HG02884 (cell line): ENCODE results near the gene CMTR2.
A peak's percentile ranks its signal among the peaks of the same experiment; 100 is the strongest.
"Not testable (repeated sequence)": the region's sequence is repeated elsewhere in the genome, so short reads cannot be mapped to it uniquely, and the experiment has no call there.

ENCODE experiments used
- ATAC-seq: cut with Tn5 transposase; IDR thresholded peaks from one replicate; pipeline ENCODE4 v1.9.1; 2021; ENCODE audit warnings: mild to moderate bottlenecking, moderate library complexity; ENCODE audit not compliant: unreplicated experiment

Gene CMTR2, protein sequence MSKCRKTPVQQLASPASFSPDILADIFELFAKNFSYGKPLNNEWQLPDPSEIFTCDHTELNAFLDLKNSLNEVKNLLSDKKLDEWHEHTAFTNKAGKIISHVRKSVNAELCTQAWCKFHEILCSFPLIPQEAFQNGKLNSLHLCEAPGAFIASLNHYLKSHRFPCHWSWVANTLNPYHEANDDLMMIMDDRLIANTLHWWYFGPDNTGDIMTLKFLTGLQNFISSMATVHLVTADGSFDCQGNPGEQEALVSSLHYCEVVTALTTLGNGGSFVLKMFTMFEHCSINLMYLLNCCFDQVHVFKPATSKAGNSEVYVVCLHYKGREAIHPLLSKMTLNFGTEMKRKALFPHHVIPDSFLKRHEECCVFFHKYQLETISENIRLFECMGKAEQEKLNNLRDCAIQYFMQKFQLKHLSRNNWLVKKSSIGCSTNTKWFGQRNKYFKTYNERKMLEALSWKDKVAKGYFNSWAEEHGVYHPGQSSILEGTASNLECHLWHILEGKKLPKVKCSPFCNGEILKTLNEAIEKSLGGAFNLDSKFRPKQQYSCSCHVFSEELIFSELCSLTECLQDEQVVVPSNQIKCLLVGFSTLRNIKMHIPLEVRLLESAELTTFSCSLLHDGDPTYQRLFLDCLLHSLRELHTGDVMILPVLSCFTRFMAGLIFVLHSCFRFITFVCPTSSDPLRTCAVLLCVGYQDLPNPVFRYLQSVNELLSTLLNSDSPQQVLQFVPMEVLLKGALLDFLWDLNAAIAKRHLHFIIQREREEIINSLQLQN

DNA sequence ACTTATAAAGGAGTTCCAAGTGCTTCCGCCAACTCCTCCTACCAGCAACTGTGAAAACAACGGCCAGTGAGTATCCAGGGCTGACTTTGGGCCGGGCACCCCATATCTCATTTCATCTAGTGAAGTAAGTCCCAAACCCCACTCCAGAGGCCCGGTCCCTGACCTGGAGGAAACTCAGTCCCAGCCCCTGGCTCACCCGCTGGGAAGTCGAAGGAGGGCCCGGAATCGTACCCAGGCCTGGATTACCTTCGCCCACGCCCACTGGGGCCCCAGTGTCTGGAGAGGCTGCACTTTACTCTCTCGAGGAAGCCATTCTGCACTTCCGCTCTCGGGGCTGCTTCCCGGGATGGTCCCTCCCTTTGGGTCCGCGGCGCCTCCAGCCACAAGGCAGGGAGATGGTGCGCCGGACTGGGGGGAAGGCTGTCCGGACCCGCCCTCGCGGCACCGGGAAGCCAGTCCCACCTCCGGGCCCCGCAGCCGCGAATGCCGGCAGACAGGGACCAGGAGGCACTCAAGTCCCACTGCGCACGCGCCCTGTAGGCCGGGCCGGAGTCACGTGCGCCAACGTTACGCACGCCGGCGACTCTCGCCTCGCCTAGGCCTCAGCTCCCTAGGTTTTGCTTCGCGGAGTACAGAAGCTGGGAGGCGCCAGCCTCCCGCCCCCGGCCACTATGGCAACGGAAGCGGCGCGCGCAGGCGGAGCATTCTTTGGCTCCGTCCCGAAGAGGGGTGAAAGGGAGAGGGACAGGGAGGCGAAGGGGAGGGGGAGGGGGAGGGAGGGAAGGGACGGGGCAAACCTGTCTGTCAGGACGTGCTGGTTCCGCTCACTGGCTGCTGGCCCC is at the start of gene CMTR2:
Gene CMTR2, minus strand, starts transcription at position 513 of the 842 bp plus-strand sequence. CDS start 3,482 bp downstream, outside the sequence.
- peak; percentile 91 for ATAC-seq

DNA sequence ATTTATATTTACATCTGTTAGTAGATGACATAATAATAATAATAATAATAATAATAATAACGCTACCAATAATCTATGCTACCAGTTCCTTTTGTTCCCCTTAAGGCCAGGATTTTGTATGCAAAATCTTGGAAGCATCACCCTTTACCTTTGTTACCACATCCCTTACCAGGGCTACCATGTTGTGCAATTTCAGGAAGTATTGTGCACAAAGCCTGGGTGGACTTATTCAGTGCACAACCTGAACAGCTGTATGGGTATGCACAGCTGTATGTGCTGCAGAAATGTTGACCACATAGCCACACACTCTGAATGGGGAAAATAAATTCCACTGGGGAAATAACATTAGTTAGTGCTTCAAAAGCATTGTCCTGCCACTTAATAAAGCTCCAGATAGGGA is 49.4 kb upstream of the CMTR2 start:
- ATAC-seq: no peak

DNA sequence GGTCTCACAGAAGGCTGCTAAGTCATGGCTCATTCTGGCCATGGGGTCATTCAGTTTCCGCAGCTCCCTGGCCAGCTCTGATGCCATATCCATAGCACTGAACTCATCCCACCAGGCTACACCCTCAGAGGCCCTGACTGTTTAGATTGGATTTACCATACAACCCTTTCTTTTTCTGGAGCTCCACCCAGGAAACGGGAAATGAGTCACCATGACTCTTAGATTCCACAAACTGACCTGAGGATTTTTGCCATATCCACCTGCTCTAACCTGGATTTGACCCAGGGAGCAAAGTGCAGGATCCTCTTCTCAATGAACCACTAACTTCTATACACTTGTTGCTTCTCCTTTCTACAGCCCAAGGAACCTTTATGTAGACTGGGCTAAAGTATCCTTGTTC is 49.0 kb upstream of the CMTR2 start:
- ATAC-seq: no peak

DNA sequence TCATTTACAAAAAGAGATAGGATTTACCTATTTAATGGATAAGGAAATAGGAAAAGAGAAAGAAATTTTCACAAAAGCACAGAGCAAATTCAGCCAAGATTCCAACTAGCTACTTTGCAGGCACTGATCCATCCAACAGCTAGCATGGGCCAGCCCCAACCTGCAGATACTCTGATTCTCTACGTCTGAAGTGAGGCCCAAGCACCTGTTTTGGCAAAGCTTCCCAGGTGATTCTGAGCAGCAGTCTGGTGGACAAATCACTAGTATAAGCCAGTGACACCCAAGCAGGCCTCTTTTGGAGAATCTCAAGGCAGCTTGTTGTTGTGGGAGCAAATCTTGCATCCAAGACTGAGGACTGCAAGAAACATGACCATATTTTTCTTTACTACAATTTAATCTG is 48.4 kb upstream of the CMTR2 start:
- ATAC-seq: no peak

DNA sequence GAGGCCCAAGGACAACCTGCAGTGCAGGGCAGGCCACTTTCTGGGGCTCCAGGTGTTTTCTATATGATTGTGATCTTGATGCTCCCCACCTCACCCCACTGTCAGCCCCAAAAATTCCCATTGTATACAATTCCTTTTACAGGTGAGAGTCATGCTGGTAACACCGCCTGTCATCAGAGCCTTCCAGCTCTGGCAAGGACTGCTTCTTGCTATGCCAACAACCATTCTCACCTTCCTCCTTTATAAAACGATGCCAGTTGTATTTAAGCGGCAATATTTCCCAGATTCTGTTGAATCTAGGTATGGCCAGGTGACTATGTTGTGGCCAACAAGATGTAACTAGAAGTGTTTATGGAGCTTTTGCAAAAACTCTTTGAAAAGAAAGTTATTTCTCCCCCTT is 38.9 kb upstream of the CMTR2 start:
- no peak for ATAC-seq

DNA sequence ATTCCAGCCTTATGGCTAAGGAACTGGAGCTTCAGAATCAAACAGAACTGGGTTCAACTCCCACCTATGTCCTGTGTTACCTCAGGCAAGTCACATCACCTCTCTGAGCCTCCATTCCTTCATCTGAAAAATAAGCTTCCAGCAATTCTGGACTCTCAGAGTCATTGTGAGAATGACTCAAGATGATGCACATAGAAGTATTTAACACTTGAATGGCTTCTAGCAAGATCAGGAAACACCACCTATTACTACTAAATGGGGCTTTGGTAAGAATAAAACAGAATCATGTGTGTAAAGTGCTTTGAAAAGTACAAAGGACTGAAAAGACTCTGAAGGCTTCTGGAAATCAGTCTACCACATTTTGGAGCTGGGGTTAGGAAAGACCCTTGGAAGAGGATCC is 38.5 kb upstream of the CMTR2 start:
- no peak for ATAC-seq

DNA sequence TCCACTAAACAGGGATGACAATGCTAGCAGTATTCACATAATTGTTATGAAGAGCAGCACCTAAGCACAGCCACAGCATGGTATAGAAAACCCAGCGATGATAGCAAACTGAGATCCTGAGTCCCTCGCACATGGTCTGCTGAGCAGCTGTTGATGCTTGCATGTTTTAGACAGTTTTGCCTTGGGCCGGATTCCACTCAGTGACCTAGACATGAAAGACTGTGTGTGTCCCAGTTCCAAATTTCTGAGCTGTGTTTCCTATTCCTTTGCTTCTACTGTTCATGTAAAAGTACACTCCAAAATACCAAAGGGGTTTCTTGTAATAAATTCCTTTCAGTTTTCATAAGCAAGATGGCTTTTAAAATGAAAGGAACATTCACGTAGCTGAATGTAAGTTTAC is 30.8 kb upstream of the CMTR2 start:
- ATAC-seq: no peak

DNA sequence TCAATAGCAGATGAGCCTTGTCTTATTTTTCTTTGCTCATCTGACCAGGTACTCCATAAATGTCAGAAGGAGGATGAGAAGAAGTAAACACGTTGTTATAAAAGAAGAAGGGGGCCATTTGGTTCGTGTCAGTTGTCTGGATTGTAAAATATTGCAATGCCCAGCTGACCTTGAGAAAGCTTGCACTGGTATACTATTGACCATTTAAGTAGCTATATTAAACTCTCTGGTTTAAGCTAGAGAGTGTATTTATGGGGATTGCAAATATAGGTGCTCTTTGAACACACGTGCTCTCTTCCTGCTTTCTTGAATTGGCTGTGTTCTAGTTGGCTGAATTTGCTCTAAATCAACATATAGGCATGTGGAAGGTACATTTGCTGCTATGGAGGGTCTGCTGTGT is 26.1 kb upstream of the CMTR2 start:
- no peak for ATAC-seq

DNA sequence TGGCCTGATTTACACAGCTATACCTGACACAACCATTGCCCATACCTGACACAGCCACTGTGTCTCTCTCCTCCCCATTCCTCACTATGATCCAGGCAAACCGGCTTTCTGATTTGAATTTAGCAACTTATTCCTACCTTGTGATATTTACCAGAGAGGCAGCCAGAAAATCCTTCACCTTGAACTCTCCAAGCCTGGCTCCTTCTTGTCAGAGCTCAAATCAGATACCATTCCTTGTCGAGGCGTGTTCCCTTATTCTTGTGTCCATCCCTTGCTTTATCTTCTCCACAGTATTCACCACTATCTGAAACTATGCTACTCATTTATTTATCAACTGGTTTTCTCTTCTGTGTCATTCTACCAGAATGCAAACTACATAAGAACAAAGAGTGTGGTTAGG is 24.4 kb upstream of the CMTR2 start:
- not testable (repeated sequence) for ATAC-seq

DNA sequence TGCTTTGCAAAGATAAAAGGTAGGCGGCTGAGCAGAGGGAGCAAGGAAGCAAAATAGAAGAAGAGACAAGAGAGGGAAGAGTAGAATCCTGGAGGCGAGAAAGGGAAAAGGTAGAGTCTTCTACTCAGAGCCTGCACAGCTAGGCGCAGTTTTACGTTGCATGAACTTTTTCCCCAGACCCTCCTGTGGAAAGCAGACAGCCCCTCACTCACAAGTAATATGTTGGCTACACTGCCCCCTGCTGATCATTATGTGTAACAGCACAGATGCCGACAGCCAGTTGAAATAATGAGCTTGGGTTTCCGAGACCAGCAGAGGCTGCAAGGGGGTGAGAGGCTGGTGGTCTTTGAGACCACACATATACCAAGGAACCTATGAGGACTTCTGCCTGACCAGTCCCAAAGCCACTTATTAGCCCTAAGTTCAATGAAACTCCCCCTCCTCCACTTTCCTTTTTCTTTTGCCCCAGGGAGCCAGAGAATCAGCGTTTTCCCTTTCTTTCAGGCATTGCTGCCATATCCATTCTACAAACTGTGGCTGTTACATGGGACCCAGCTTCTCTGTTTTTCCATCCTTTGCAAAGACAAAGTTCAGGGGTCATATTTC is 22.5 kb upstream of the CMTR2 start:
- no peak for ATAC-seq

DNA sequence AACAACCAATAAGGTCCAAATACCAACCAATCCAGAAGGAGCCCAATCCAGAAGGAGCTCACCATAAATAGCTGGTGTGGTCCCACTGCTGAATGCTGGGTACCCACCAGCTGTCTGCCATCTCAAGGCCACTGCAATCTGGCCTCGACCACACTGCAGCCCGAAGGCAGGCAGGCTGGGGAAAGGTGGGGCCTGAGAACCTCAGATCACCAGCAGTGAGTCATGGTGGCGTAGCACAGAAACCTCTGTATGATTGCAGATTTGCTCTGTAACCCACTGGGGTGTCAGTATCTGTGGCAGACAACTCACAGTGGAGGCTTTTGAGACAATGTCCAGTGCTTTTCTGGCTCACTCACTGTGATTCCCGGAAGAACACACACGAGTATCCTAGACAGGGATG is 14.7 kb upstream of the CMTR2 start:
- no peak for ATAC-seq

DNA sequence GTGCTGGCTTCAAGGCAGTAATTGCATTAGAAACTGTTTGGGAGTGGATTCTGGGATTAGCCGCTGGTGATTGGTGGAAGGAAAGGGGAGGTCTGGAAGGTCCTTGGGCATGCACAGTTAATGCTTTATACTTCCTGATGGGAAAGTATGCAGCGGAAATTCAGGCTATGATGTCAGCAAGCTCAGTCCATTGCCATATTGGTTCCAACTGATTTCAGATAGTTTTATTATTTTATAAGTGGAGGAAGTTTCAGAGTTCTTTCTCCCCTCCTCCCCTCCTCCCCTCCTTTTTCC is 8.1 kb upstream of the CMTR2 start:
- ATAC-seq: no peak

DNA sequence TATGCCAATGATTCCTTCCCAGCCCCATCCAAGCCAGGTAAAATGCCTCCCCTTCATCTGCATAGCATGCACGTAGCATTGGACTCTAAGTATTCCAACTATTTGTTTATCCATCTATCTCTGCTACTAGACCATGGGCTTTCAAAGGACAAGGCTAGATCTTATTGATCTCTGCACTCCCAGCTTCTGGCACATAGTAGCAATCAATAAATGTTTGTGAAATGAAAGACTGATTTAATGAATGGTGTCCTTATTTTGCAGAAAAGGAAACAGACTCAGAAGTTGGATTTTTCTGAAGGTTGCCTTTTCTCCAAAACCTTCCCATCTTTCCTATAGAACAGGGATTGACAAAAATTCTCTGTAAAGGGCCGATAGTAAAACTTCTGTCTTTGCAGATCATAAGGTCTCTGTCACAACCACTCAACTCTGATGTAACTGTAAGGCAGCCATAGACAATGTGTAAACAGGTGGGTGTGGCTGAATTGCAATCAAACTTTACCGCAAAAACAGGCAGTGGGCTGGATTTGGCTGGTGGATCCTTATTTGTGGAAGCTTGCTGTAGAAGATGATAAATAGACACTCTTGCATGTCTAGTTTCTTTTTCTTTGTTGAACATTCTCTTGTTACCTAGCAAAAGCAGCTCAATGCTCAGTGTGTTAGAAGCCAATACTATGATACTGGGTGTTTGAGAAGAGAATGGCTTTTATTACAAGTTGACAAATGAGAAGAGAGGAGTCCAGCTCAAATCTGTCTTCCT is 7.6 kb upstream of the CMTR2 start:
- ATAC-seq: no peak

DNA sequence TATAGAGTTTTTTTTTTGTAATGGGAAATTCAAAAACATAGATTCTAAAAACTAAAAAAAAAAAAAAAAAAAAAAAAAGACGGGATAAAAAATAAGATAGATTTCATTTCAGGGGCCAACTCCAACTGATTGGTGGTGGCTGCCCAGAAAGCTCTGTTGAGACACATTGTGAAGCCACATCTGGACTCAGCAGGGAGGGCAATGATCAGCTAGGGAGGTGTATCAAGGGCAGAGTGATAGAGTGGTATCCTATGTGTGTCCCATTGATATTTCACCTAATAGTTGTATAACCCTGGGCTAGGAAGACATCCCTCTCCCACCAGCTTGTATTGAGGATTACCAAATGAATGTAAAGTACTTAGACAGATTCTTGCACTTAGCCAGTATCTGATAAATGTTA is 6.7 kb upstream of the CMTR2 start:
- no peak for ATAC-seq

DNA sequence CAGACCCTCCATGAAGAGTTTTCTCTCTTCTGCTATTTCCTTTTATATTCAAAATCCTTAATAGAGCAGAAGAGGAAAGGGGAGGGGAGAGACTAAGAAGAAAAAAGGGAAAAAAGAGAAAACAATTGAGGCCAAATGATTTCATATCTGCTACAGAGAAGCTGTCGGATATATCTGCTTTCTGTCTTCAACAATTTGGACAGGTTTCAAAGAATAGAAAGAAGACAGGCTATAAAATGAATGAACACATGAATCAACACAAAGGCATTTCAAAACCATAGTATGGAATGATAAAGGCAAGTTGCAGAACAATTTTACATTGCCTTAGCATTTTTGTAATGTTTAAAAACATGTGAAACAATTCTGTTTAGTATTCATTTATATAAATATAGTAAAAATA is 4.7 kb upstream of the CMTR2 start:
- no peak for ATAC-seq

DNA sequence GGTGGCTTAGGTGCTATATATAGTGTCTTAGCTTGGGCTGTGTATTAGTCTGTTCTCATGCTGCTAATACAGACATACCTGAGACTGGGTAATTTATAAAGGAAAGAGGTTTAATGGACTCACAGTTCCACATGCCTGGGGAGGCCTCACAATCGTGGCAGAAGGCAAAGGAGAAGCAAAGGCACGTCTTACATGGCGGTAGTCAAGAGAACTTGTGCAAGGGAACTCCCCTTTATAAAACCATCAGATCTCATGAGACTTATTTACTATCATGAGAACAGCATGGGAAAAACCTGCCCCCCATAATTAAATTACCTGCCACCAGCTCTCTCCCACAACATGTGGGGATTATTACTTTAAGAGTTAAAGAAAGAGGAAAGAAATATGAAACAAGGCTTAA is 2.9 kb upstream of the CMTR2 start:
- ATAC-seq: not testable (repeated sequence)

DNA sequence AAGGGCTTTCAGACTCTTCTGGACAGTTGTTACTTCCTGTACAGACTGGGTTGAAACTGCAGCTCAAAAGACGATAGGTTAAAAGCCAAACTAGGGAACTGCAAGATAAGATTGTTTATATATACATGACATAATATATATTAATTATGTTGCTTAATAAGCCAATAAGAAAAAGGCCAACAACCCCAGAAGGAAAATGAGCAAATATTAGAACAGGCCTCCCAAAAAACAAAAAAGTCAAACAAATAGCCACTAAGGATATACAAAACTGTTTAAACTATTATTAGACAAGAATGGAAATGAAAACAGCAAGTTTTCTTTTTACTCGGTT is 495 bp upstream of the CMTR2 start:
- no peak for ATAC-seq

DNA sequence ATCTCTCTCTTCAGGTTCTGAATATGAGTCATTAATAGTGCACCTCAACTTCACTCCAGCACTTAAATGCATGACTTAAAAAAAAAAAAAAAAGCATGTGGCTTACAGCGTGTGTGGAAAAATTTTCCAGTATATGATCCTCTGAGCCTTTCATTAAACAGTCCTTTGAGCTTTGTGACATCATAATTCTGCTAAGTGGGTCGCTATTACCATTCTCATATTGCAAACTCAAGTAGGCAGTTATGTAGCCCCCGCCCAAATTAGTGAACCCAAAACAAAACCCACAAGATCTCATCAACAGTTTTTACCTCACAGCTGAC is 672 bp downstream of the CMTR2 start:
- ATAC-seq: no peak

DNA sequence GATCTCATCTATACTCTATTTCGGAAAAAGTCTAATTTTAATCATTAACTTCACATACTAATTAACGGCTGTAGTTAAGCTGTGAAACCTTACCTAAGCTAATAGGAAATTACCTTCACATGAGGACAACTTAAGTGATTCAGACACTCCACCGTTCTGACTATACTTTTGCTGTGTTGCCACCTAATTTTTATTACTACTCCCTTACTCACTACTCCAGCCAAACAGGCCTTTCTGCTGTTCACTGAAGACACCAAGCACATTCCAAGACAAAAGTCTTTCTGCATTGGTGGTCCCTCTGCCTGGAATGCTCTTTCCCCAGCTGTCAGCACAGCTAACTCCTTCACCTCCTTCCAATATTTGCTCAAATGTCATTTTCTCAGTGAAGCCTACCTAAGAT is 1.3 kb downstream of the CMTR2 start:
- ATAC-seq: no peak

DNA sequence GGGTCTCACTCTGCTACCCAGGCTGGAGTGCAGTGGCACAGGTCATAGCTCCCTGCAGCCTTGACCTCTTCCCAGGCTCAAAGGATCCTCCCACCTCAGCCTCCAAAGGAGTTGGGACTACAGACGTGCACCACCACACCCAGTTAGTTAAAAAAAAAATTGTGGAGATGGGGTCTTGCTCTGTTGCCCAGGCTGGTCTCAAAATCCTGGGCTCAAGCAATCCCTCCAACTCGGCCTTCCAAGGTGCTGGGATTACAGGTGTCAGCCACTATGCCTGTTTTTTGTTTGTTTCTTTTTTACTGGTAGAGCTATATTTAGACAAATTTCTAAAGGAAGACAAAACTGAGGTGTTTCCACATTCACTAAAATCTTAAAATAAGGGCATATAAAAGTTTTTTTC is 1.7 kb downstream of the CMTR2 start:
- ATAC-seq: no peak

DNA sequence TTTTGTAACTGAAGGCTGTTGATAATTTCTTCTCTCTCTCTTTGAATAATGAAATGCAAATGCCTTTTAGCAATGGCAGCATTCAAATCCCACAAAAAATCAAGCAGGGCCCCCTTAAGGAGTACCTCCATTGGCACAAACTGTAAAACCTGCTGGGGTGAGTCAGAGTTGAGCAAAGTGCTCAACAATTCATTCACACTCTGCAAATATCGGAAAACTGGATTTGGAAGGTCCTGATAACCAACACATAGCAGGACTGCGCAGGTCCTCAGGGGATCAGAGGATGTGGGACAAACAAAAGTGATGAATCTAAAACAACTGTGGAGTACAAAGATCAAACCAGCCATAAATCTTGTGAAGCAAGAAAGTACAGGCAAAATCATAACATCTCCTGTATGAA is 5.6 kb downstream of the CMTR2 start:
- ATAC-seq: no peak
